SK-N-SH treated with all-trans-retinoic acid at 6 μM for 48 hours (cell line): ENCODE results near the gene HEMK1.

ENCODE experiments used
- ATAC-seq: fragments of 200-7000 bp; cut with Tn5 transposase; 3 replicates; pipeline ENCODE4 v1.9.1; 2020; ENCODE audit warnings: mild to moderate bottlenecking, moderate library complexity
- ARNTL ChIP-seq: fragments of 450-650 bp; formaldehyde crosslinking; IDR thresholded peaks from 2 replicates; pipeline ENCODE4 v1.5.0; 2020; ENCODE audit warnings: low read depth, mild to moderate bottlenecking, moderate library complexity, borderline replicate concordance
- BACH2 ChIP-seq: fragments of 250-450 bp; sonication (Bioruptor Pico); IDR thresholded peaks from 2 replicates; pipeline ENCODE4 v1.9.0; 2021; ENCODE audit warnings: mild to moderate bottlenecking, borderline replicate concordance
- CREB5 ChIP-seq: fragments of 250-450 bp; sonication (Bioruptor Pico); IDR thresholded peaks from 2 replicates; pipeline ENCODE4 v1.5.1; 2020; ENCODE audit warnings: low read depth, mild to moderate bottlenecking, moderate library complexity
- CSDC2 ChIP-seq: fragments of 250-450 bp; sonication (Bioruptor Pico); IDR thresholded peaks from 2 replicates; pipeline ENCODE4 v1.5.0; 2020; ENCODE audit warnings: mild to moderate bottlenecking, moderate library complexity
- GLIS3 ChIP-seq: fragments of 250-450 bp; sonication (Bioruptor Pico); IDR thresholded peaks from 2 replicates; pipeline ENCODE4 v1.5.0; 2020; ENCODE audit warnings: mild to moderate bottlenecking, moderate library complexity
- ISL1 ChIP-seq: fragments of 250-450 bp; sonication (Bioruptor Pico); IDR thresholded peaks from 2 replicates; pipeline ENCODE4 v2.1.2; 2022; ENCODE audit warnings: mild to moderate bottlenecking, moderate library complexity
- OSR1 ChIP-seq: fragments of 250-450 bp; sonication (Bioruptor Pico); IDR thresholded peaks from 2 replicates; pipeline ENCODE4 v1.8.0; 2022; ENCODE audit warnings: moderate library complexity, mild to moderate bottlenecking, inconsistent platforms
- PPARA ChIP-seq: fragments of 250-450 bp; sonication (Bioruptor Pico); IDR thresholded peaks from 2 replicates; pipeline ENCODE4 v1.5.0; 2020; ENCODE audit warnings: mild to moderate bottlenecking, borderline replicate concordance
- RARB ChIP-seq: fragments of 250-450 bp; sonication (Bioruptor Pico); IDR thresholded peaks from 2 replicates; pipeline ENCODE4 v1.8.0; 2021; ENCODE audit warnings: mild to moderate bottlenecking, moderate library complexity
- SNAI2 ChIP-seq: fragments of 250-450 bp; sonication (Bioruptor Pico); IDR thresholded peaks from 2 replicates; pipeline ENCODE4 v1.5.0; 2020; ENCODE audit warnings: mild to moderate bottlenecking, moderate library complexity
- TCF4 ChIP-seq: fragments of 250-450 bp; sonication (Bioruptor Pico); IDR thresholded peaks from 2 replicates; pipeline ENCODE4 v1.8.0; 2021; ENCODE audit warnings: mild to moderate bottlenecking, moderate library complexity, borderline replicate concordance
- TOX ChIP-seq: fragments of 250-450 bp; sonication (Bioruptor Pico); IDR thresholded peaks from 2 replicates; pipeline ENCODE4 v1.8.0; 2021; ENCODE audit warnings: mild to moderate bottlenecking, moderate library complexity, borderline replicate concordance
- TSHZ2 ChIP-seq: fragments of 250-450 bp; sonication (Bioruptor Pico); IDR thresholded peaks from 2 replicates; pipeline ENCODE4 v1.5.0; 2020; ENCODE audit warnings: mild to moderate bottlenecking, moderate library complexity
- ZC3H10 ChIP-seq: fragments of 250-450 bp; sonication (Bioruptor Pico); IDR thresholded peaks from 2 replicates; pipeline ENCODE4 v1.5.1; 2021; ENCODE audit warnings: mild to moderate bottlenecking, moderate library complexity
- ZFP3 ChIP-seq: fragments of 250-450 bp; sonication (Bioruptor Pico); IDR thresholded peaks from 2 replicates; pipeline ENCODE4 v1.5.0; 2020; ENCODE audit warnings: mild to moderate bottlenecking, moderate library complexity
- ZNF565 ChIP-seq: fragments of 450-650 bp; formaldehyde crosslinking; conservative IDR thresholded peaks from 2 replicates; pipeline ENCODE4 v1.5.0; 2020; ENCODE audit warnings: low read depth, mild to moderate bottlenecking, moderate library complexity
- ZNF70 ChIP-seq: fragments of 450-650 bp; formaldehyde crosslinking; IDR thresholded peaks from 2 replicates; pipeline ENCODE4 v1.5.0; 2020; ENCODE audit warnings: mild to moderate bottlenecking, moderate library complexity
- ZNF8 ChIP-seq: fragments of 450-650 bp; formaldehyde crosslinking; IDR thresholded peaks from 2 replicates; pipeline ENCODE4 v1.5.0; 2020; ENCODE audit warnings: mild to moderate bottlenecking, moderate library complexity
- TF ChIP-seq, protein P1 (sequence below): fragments of 250-450 bp; sonication (Bioruptor Pico); IDR thresholded peaks from 2 replicates; pipeline ENCODE4 v1.8.0; 2020; ENCODE audit warnings: mild to moderate bottlenecking, moderate library complexity, borderline replicate concordance
- TF ChIP-seq, protein P2 (sequence below): fragments of 250-450 bp; sonication (Bioruptor Pico); IDR thresholded peaks from 2 replicates; pipeline ENCODE4 v1.5.1; 2021; ENCODE audit warnings: mild to moderate bottlenecking, moderate library complexity

HEMK1 gene

DNA sequence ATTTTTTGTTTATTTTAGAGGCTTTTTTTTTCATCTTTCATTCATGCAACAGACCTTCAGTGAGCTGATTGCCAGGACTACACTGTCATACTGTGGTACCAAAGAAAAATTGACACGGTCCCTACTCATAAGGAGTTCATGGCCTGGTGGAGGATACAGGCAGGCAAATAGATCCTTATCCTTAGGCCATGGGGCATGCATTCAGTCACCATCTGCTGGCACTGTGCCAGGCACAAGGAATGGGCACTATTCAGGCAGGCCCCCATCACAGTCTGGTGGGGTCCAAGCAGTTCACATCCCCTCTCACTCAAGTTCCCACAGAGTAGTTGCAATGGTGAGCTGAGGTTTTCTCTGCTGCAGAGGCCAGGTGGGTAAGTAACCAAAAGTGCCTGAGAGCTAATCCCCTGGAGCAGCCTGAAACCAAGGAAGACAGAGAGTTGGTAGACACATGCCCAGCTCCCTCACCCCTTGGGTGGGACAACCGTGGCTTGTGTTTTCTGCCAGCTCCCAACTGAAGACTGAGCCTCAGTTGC, 25.0 kb downstream of the HEMK1 start:
- ATAC-seq: no peak
- TF ChIP-seq ZNF70 (CRISPR knock-in tag): no peak
- TF ChIP-seq ZC3H10 (CRISPR knock-in tag): no peak
- no peak for TF ChIP-seq TOX (CRISPR knock-in tag)
- no peak for TF ChIP-seq CREB5 (CRISPR knock-in tag)
- no peak for TF ChIP-seq RARB (CRISPR knock-in tag)
- TF ChIP-seq, protein P1, sequence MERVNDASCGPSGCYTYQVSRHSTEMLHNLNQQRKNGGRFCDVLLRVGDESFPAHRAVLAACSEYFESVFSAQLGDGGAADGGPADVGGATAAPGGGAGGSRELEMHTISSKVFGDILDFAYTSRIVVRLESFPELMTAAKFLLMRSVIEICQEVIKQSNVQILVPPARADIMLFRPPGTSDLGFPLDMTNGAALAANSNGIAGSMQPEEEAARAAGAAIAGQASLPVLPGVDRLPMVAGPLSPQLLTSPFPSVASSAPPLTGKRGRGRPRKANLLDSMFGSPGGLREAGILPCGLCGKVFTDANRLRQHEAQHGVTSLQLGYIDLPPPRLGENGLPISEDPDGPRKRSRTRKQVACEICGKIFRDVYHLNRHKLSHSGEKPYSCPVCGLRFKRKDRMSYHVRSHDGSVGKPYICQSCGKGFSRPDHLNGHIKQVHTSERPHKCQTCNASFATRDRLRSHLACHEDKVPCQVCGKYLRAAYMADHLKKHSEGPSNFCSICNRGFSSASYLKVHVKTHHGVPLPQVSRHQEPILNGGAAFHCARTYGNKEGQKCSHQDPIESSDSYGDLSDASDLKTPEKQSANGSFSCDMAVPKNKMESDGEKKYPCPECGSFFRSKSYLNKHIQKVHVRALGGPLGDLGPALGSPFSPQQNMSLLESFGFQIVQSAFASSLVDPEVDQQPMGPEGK (CRISPR knock-in tag): no peak

GRCh38 chr3:50599115-50599715, 29.9 kb downstream of the HEMK1 start:
- TF ChIP-seq ZNF70 (CRISPR knock-in tag) (no peak), TOX (CRISPR knock-in tag) (no peak), OSR1 (CRISPR knock-in tag) (no peak), TSHZ2 (CRISPR knock-in tag) (no peak), BACH2 (CRISPR knock-in tag) (no peak), ISL1 (CRISPR knock-in tag) (no peak), CSDC2 (CRISPR knock-in tag) (no peak), ARNTL (CRISPR knock-in tag) (no peak)
- TF ChIP-seq, all 23 proteins: peak for 0
- ATAC-seq: no peak

GRCh38 chr3:50599716-50600118, 30.4 kb downstream of the HEMK1 start:
- TF ChIP-seq GLIS3 (CRISPR knock-in tag): no peak
- TF ChIP-seq, all 23 proteins: peak for 0
- ATAC-seq: no peak

- ATAC-seq: no peak
- TF ChIP-seq TOX (CRISPR knock-in tag) (no peak), PPARA (no peak), ZFP3 (no peak), SNAI2 (CRISPR knock-in tag) (no peak), RARB (CRISPR knock-in tag) (no peak), ARNTL (CRISPR knock-in tag) (no peak), ZNF565 (CRISPR knock-in tag) (no peak), BACH2 (CRISPR knock-in tag) (no peak), ISL1 (CRISPR knock-in tag) (no peak), ZNF8 (CRISPR knock-in tag) (no peak), CSDC2 (CRISPR knock-in tag) (no peak), OSR1 (CRISPR knock-in tag) (no peak), CREB5 (CRISPR knock-in tag) (no peak), TCF4 (CRISPR knock-in tag) (no peak), ZNF70 (CRISPR knock-in tag) (no peak), ZC3H10 (CRISPR knock-in tag) (no peak)
- TF ChIP-seq, protein P1 (CRISPR knock-in tag): no peak
- TF ChIP-seq, protein P2, sequence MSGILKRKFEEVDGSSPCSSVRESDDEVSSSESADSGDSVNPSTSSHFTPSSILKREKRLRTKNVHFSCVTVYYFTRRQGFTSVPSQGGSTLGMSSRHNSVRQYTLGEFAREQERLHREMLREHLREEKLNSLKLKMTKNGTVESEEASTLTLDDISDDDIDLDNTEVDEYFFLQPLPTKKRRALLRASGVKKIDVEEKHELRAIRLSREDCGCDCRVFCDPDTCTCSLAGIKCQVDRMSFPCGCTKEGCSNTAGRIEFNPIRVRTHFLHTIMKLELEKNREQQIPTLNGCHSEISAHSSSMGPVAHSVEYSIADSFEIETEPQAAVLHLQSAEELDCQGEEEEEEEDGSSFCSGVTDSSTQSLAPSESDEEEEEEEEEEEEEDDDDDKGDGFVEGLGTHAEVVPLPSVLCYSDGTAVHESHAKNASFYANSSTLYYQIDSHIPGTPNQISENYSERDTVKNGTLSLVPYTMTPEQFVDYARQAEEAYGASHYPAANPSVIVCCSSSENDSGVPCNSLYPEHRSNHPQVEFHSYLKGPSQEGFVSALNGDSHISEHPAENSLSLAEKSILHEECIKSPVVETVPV (CRISPR knock-in tag): no peak
Measured at GRCh38 chr3:50600141-50600753, 30.9 kb downstream of the HEMK1 start.
